Subcutaneous abdominal adipose tissue (tissue), 5 donors: Measurements from ENCODE around the gene UBR3.
"Not testable (repeated sequence)": the region's sequence is repeated elsewhere in the genome, so short reads cannot be mapped to it uniquely, and the experiment has no call there.

Experiments used
- H3K27ac ChIP-seq: one replicate; pipeline ENCODE4 v1.7.0; 2013; ENCODE audit warnings: low read depth, mild to moderate bottlenecking, inconsistent platforms, low read length, moderate library complexity
- H3K27me3 ChIP-seq, 5 donors: one replicate each; pipeline ENCODE4 v1.7.0; 2013; ENCODE audit warnings: low read length in 5 of 5, inconsistent platforms in 1 of 5; ENCODE audit not compliant: control insufficient read depth in 5 of 5, insufficient read depth in 4 of 5
- H3K36me3 ChIP-seq, 5 donors: one replicate each; pipeline ENCODE4 v1.7.0; 2013; ENCODE audit warnings: low read length in 5 of 5; ENCODE audit not compliant: control insufficient read depth in 5 of 5, insufficient read depth in 5 of 5
- H3K4me1 ChIP-seq, 5 donors: one replicate each; pipeline ENCODE4 v1.7.0; 2013; ENCODE audit warnings: low read length in 5 of 5, mild to moderate bottlenecking in 3 of 5, moderate library complexity in 1 of 5; ENCODE audit not compliant: control insufficient read depth in 5 of 5, insufficient read depth in 5 of 5
- H3K4me3 ChIP-seq, 5 donors: one replicate each; pipeline ENCODE4 v1.7.0; 2013; ENCODE audit warnings: low read length in 5 of 5, low read depth in 1 of 5
- H3K9ac ChIP-seq, 5 donors: one replicate each; pipeline ENCODE4 v1.7.0; 2013; ENCODE audit warnings: low read length in 5 of 5, mild to moderate bottlenecking in 4 of 5, moderate library complexity in 3 of 5
- H3K9me3 ChIP-seq, 5 donors: one replicate each; pipeline ENCODE4 v1.7.0; 2013; ENCODE audit warnings: low read length in 5 of 5; ENCODE audit not compliant: control insufficient read depth in 5 of 5
- donor health status: healthy.
- donor health status: healthy.
- donor health status: healthy.
- donor health status: healthy.
- donor health status: healthy.

UBR3 gene

GRCh38 chr2:169798397-169798717 lies 28.9 kb upstream of the UBR3 start:
- peak overlapping the region; percentile 58 to 92 (median 85) for H3K4me3 ChIP-seq
- peaks cover 0 to 38% (median 14%) of the 10 kb centered on the region in 5 donors for H3K4me1 ChIP-seq
- peaks cover 0 to 12% (median 5%) of the 10 kb centered on the region in 5 donors for H3K36me3 ChIP-seq
- H3K27me3 ChIP-seq, result no peaks in the 10 kb centered on the region
- H3K9me3 ChIP-seq, result peaks cover 0 to 3% (median 0%) of the 10 kb centered on the region in 5 donors
- peak overlapping the region in 4 of 5 donors; percentile 82 to 95 (median 85) for H3K9ac ChIP-seq
- H3K27ac ChIP-seq, result peak overlapping the region; percentile 82

- H3K9ac ChIP-seq, result peak within 1 kb of the TSS; percentile 82 to 95 (median 86)
- H3K36me3 ChIP-seq, result peaks cover 0 to 12% (median 5%) of the 10 kb centered on the region in 5 donors
- peaks cover 0 to 3% (median 0%) of the 10 kb centered on the region in 5 donors for H3K9me3 ChIP-seq
- H3K4me3 ChIP-seq, result peak within 1 kb of the TSS; percentile 83 to 92 (median 85)
- no peaks in the 10 kb centered on the region for H3K27me3 ChIP-seq
- peaks cover 0 to 44% (median 18%) of the 10 kb centered on the region in 5 donors for H3K4me1 ChIP-seq
- H3K27ac ChIP-seq, result peak within 1 kb of the TSS; percentile 82
Measured at GRCh38 chr2:169798718-169799592, 28.3 kb upstream of the UBR3 start, which contains the start of gene SSB. TSS of gene SSB (plus strand) at chr2:169798871. CDS start at chr2:169800961, 2,090 bp downstream.

GRCh38 chr2:169803480-169803879 lies 23.8 kb upstream of the UBR3 start:
- no peaks in the 10 kb centered on the region for H3K9me3 ChIP-seq
- peak overlapping the region in 1 of 5 donors; percentile 40 for H3K4me3 ChIP-seq
- peaks cover 11 to 41% (median 25%) of the 10 kb centered on the region in 5 donors for H3K36me3 ChIP-seq
- H3K27ac ChIP-seq, result peak overlapping the region; percentile 65
- H3K4me1 ChIP-seq, result peaks cover 0 to 46% (median 34%) of the 10 kb centered on the region in 5 donors
- H3K27me3 ChIP-seq, result no peaks in the 10 kb centered on the region
- peak overlapping the region in 1 of 5 donors; percentile 46 for H3K9ac ChIP-seq

GRCh38 chr2:169806586-169806985 lies 20.7 kb upstream of the UBR3 start:
- no peak overlapping the region for H3K9ac ChIP-seq
- H3K36me3 ChIP-seq, result peaks cover 25 to 59% (median 40%) of the 10 kb centered on the region in 5 donors
- H3K27me3 ChIP-seq, result no peaks in the 10 kb centered on the region
- no peak overlapping the region for H3K4me3 ChIP-seq
- peaks cover 0 to 44% (median 20%) of the 10 kb centered on the region in 5 donors for H3K4me1 ChIP-seq
- no peaks in the 10 kb centered on the region for H3K9me3 ChIP-seq
- peak overlapping the region; percentile 88 for H3K27ac ChIP-seq

- Histone ChIP-seq H3K4me3 (no peak overlapping the region), H3K27ac (peak overlapping the region; percentile 88), H3K9ac (no peak overlapping the region), H3K9me3 (no peaks in the 10 kb centered on the region), H3K36me3 (peaks cover 32 to 62% (median 43%) of the 10 kb centered on the region in 5 donors), H3K27me3 (no peaks in the 10 kb centered on the region), H3K4me1 (peaks cover 0 to 40% (median 17%) of the 10 kb centered on the region in 5 donors)
Measured at GRCh38 chr2:169808221-169808620, 19.0 kb upstream of the UBR3 start.

GRCh38 chr2:169815849-169816248 lies 11.4 kb upstream of the UBR3 start:
- H3K4me1 ChIP-seq, result peaks cover 0 to 7% (median 0%) of the 10 kb centered on the region in 5 donors
- peaks cover 23 to 61% (median 44%) of the 10 kb centered on the region in 5 donors for H3K36me3 ChIP-seq
- no peak overlapping the region for H3K4me3 ChIP-seq

GRCh38 chr2:169816961-169817360 lies 10.3 kb upstream of the UBR3 start:
- not testable (repeated sequence) for H3K4me3 ChIP-seq, H3K27ac ChIP-seq, H3K27me3 ChIP-seq, H3K4me1 ChIP-seq, H3K9ac ChIP-seq, H3K9me3 ChIP-seq
- peaks cover 15 to 51% (median 35%) of the 10 kb centered on the region in 5 donors for H3K36me3 ChIP-seq

More at GRCh38 chr2:169815849-169816248, 11.4 kb upstream of the UBR3 start:
- Histone ChIP-seq H3K9me3 (no peaks in the 10 kb centered on the region), H3K27ac (no peak overlapping the region), H3K27me3 (no peaks in the 10 kb centered on the region), H3K9ac (no peak overlapping the region)

- not testable (repeated sequence) for H3K4me3 ChIP-seq, H3K27me3 ChIP-seq, H3K4me1 ChIP-seq, H3K9ac ChIP-seq, H3K27ac ChIP-seq, H3K9me3 ChIP-seq
- peaks cover 11 to 46% (median 33%) of the 10 kb centered on the region in 5 donors for H3K36me3 ChIP-seq
Measured at GRCh38 chr2:169817369-169817768, 9.9 kb upstream of the UBR3 start.

- Histone ChIP-seq H3K27ac (no peak overlapping the region), H3K36me3 (peaks cover 9 to 39% (median 29%) of the 10 kb centered on the region in 5 donors), H3K4me3 (no peak overlapping the region), H3K9ac (no peak overlapping the region), H3K9me3 (no peaks in the 10 kb centered on the region), H3K4me1 (peaks cover 0 to 12% (median 8%) of the 10 kb centered on the region in 5 donors), H3K27me3 (no peaks in the 10 kb centered on the region)
Measured at GRCh38 chr2:169818241-169818640, 9.0 kb upstream of the UBR3 start.

- peaks cover 0 to 21% (median 17%) of the 10 kb centered on the region in 5 donors for H3K4me1 ChIP-seq
- no peak overlapping the region for H3K4me3 ChIP-seq
- H3K9me3 ChIP-seq, result no peaks in the 10 kb centered on the region
- peaks cover 9 to 34% (median 23%) of the 10 kb centered on the region in 5 donors for H3K36me3 ChIP-seq
- no peak overlapping the region for H3K27ac ChIP-seq
- peak overlapping the region in 2 of 5 donors; percentile 30 to 56 for H3K9ac ChIP-seq
- H3K27me3 ChIP-seq, result no peaks in the 10 kb centered on the region
Measured at GRCh38 chr2:169819106-169819505, 8.1 kb upstream of the UBR3 start.
